SK-N-MC (cell line): Measurements from ENCODE around the gene FBXL13.
"Not testable (repeated sequence)": the region's sequence is repeated elsewhere in the genome, so short reads cannot be mapped to it uniquely, and the experiment has no call there.

ENCODE experiments used
- DNase-seq: peaks from one replicate; pipeline ENCODE4 v3.0.0-alpha.2; 2011; ENCODE audit warnings: low read depth, low spot score
- H3K27ac ChIP-seq: fragments of 200-600 bp; sonication (generic); 2 replicates; pipeline ENCODE4 v1.5.1; 2016; ENCODE audit warnings: mixed run types
- H3K36me3 ChIP-seq: fragments of 200-600 bp; sonication (generic); 2 replicates; pipeline ENCODE4 v1.6.1; 2017; ENCODE audit warnings: antibody characterized with exemption, low read length, mixed read lengths; ENCODE audit not compliant: insufficient read depth
- H3K4me3 ChIP-seq: fragments of 200-600 bp; sonication (generic); 2 replicates; pipeline ENCODE4 v1.5.1; 2016
- H3K9ac ChIP-seq: fragments of 200-600 bp; sonication (generic); 2 replicates; pipeline ENCODE4 v1.8.0; 2017; ENCODE audit warnings: mixed run types, mixed read lengths; ENCODE audit not compliant: insufficient read length
- H3K9me3 ChIP-seq: fragments of 200-600 bp; sonication (generic); 2 replicates; pipeline ENCODE4 v1.6.1; 2017; ENCODE audit warnings: low read depth, mild to moderate bottlenecking, antibody characterized with exemption, low read length, moderate library complexity, mixed read lengths
- EZH2 ChIP-seq: fragments of 200-600 bp; sonication (generic); IDR thresholded peaks from one replicate; pipeline ENCODE4 v1.6.1; 2017; ENCODE audit warnings: antibody characterized with exemption
- FOXP2 ChIP-seq: optimal IDR thresholded peaks from 2 replicates; pipeline ENCODE3; 2011; ENCODE audit warnings: mild to moderate bottlenecking, moderate library complexity; ENCODE audit not compliant: insufficient read depth; ENCODE audit errors: extremely low read length, control extremely low read depth
- POLR2AphosphoS5 ChIP-seq: IDR thresholded peaks from 2 replicates; pipeline ENCODE4 v1.6.1; 2012; ENCODE audit warnings: mild to moderate bottlenecking, low read depth, low read length, borderline replicate concordance

FBXL13 gene

DNA sequence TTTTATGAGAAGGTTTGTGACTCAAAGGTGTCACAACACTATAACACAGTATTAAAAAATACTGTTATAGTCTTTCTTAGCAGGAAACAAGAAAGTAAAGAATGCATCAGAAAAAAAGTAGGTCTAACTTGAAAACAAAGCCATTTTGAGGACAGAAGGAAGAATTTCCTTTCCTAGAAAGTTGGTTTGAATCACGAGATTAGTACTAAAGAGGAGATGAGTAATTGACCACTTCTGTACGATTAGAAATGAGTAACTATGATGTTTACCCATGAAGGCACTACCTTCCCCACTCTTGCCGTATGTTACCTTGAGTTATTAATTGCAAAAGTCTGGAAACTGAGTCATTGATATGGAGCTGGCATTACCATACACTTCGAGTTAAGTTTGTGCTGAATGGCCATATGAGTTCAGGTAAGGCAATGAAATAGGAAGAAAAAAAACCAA is 260.5 kb downstream of the FBXL13 start:
- no peak for TF ChIP-seq FOXP2
- no peak for TF ChIP-seq EZH2
- no peak for TF ChIP-seq POLR2AphosphoS5
- DNase-seq, result no peak
- Histone ChIP-seq H3K36me3 (no peaks in the 10 kb centered on the region), H3K27ac (no peak overlapping the region), H3K9me3 (no peaks in the 10 kb centered on the region), H3K4me3 (no peak overlapping the region), H3K9ac (no peak overlapping the region)

DNA sequence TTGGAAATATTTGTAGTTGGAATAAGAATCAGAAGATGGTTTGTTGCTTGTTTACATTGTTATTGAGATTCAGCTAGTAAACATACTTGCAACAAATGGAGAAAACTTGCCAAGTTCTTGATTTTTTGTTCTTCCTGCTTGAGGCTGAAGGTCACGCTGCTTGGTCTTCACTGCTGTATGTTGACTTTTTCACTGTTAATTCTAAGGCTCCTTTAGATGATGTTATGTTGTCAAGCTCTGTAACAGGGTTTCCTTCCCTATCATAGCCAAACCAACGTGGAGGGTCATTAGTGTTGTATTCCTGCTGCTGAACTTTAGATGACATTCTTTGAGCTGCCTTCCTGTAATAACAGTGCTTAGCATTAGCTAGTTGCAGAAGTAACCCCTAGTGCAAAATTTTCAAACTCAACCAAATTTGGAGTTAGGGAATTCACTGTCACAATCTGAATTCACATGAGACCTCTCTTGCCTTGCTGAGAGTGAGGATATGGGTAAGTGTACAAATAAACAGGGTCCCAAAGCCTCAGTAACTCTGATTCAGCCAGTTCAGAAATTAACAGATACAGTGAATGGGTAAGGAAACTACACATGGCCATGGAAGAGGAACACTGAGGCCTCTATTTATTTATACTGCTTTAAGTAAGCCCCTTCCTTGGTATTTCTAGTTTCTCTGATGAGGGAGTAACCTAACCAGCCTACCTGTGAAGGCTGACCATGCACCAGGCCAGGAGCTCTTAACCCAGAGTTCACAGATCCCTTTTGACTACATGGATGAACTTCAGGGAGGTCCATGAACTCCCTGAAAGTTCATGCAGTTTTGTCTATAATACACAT is 261.2 kb downstream of the FBXL13 start:
- no peaks in the 10 kb centered on the region for H3K9me3 ChIP-seq
- H3K4me3 ChIP-seq, result no peak overlapping the region
- DNase-seq, result no peak
- peaks cover 4% of the 10 kb centered on the region; the same call in 1 of the 2 replicates for H3K36me3 ChIP-seq
- TF ChIP-seq EZH2 (no peak), POLR2AphosphoS5 (no peak), FOXP2 (no peak)
- H3K27ac ChIP-seq, result no peak overlapping the region
- H3K9ac ChIP-seq, result no peak overlapping the region

DNA sequence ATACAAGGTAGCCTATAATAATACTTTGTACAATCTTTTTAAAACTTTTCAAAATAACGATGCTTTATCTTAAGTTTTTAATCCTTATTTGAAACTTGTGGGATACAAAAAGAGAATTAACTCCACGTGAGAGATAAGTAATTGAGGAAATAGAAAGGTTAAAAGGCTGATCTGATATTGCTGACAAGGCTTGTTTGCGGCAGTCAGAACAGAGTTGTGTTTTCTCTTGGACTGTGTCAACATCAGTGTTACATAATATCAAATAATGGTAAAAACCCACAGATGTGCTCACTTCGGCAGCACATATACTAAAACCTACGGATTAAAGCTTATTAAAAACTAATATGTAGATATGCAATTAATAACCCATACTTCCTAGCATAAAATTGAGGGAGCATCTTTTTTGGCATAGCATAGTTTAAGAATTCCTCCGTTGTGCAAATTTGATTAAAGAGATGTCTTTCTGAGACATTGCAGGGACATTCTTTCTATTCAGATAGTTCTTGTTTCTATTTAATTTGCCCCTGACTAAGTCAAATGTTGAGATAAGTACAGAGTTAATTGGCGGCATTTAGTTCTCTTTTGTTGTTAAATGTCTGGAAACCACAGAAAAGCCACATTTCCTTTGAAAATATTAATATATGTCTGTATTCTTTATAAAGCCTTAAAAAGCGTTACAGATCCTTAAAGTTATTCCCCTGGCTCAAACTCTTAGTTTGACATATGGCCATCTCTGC is 262.5 kb downstream of the FBXL13 start:
- TF ChIP-seq POLR2AphosphoS5 (peak; percentile 38; the same call in 1 of the 2 replicates), FOXP2 (no peak)
- peak; percentile 60 for DNase-seq
- Histone ChIP-seq H3K27ac (no peak overlapping the region), H3K4me3 (no peak overlapping the region), H3K9me3 (no peaks in the 10 kb centered on the region), H3K36me3 (peaks cover 4% of the 10 kb centered on the region; the same call in 1 of the 2 replicates), H3K9ac (no peak overlapping the region)

DNA sequence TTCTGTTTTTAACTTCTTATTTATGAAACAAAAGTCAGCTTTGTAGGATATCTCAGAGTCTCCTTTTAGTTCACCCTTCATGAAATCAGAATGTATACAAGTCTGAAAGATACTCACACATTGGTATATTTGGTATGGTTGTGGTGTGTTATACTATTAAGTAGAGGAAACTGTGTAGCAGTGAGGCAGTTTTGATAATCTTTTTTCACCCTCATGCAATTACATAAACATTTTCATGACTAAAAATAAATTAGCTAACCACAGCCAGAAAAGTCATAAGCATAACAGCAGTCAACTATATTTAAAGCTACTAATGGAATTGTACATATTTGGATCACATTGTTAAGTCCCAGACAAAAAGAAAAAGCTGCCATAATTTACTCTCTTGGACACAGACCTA is 263.7 kb downstream of the FBXL13 start:
- Histone ChIP-seq H3K9ac (no peak overlapping the region), H3K9me3 (no peaks in the 10 kb centered on the region), H3K36me3 (peaks cover 4% of the 10 kb centered on the region; the same call in 1 of the 2 replicates), H3K27ac (no peak overlapping the region), H3K4me3 (no peak overlapping the region)
- DNase-seq, result no peak
- TF ChIP-seq FOXP2 (no peak), EZH2 (no peak), POLR2AphosphoS5 (no peak)

DNA sequence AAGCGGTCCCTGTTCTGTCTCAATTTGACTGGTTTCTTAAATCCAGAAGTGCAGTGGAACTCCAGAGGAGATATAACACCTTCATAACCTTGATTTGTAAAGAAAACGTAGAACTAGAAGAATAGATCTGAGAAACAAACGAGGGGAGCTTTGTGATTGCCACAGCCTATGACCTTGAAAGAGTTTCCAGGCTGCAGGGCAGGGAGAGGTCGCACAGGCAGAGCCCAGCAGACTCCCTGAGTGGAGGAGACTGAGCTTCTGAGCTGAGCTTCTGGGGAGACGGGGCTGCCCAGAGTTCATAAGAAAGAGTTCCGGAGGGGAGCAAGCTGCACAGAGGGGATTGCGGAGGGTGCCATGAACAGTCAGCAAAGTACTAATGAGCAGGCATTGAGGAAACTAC is 268.0 kb downstream of the FBXL13 start:
- H3K27ac ChIP-seq, result no peak overlapping the region
- no peak overlapping the region for H3K4me3 ChIP-seq
- no peak for DNase-seq
- TF ChIP-seq EZH2, result no peak
- TF ChIP-seq FOXP2, result no peak
- no peak for TF ChIP-seq POLR2AphosphoS5
- no peak overlapping the region for H3K9ac ChIP-seq
- H3K36me3 ChIP-seq, result peaks cover 4% of the 10 kb centered on the region; the same call in 1 of the 2 replicates
- no peaks in the 10 kb centered on the region for H3K9me3 ChIP-seq

DNA sequence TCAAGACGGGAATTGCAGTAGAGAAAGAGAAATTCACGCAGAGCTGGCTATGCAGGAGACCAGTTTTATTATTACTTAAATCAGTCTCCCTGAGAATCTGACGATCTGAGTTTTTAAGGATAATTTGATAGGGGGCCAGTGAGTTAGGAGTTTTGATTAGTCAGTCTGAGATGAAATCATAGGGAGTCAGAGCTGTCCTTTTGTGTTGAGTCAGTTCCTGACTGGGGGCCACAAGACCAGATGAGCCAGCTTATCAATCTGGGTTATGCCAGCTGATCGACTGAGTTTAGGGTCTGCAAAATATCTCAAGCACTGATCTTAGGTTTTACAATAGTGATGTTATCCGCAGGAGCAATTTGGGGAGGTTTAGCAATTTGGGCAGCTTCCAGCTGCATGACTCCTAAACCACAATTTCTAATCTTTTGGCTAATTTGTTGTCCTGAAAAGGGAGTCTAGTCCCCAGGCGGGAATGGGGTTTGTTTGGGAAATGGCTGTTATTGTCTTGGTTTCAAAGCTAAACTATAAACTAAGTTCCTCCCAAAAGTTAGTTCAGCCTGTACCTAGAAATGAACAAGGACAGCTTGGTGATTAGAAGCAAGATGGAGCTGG is 278.5 kb downstream of the FBXL13 start:
- not testable (repeated sequence) for DNase-seq, H3K36me3 ChIP-seq, H3K9ac ChIP-seq, H3K27ac ChIP-seq, H3K9me3 ChIP-seq, H3K4me3 ChIP-seq

DNA sequence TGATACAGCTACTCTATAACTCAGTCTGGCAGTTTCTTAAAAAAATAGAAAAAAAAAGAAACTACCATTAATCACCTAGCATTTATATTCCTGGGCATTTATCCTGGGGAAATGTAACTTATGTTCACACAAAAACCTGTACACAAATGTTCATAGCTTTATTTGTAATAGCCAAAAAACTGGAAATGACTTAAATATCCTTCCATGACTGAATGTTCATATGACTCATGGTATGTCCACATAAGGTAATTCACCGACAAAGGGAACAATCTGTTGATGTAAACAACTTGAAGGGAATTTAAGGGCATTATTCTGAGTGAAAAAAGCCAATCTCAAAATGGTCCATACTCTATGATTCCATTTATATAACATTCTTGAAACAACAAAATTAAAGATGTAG is 280.0 kb downstream of the FBXL13 start:
- not testable (repeated sequence) for H3K9ac ChIP-seq, H3K27ac ChIP-seq, DNase-seq

DNA sequence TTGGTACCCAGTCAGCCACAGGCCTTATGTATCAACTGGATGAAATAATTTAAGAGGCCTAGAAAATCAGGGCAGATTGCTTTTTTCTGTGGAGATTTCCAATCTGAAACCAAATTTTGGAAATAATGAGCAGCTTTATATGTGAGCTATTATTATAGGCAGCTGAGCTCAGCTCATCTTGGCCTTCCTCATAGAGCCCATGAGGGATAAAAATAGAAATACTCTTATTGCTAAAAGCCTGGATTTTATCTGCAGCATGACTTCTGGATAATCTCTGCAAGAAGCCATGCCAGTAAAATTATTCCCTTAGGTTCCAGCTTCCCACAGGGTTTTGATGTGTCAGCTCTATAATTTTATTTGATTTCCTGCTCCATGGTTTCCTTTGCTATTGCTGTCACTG is 282.8 kb downstream of the FBXL13 start:
- H3K9me3 ChIP-seq, H3K36me3 ChIP-seq, H3K4me3 ChIP-seq, H3K27ac ChIP-seq, H3K9ac ChIP-seq, DNase-seq: not testable (repeated sequence)

More for the DNA sequence above, 280.0 kb downstream of the FBXL13 start:
- H3K4me3 ChIP-seq, H3K9me3 ChIP-seq, H3K36me3 ChIP-seq: not testable (repeated sequence)

DNA sequence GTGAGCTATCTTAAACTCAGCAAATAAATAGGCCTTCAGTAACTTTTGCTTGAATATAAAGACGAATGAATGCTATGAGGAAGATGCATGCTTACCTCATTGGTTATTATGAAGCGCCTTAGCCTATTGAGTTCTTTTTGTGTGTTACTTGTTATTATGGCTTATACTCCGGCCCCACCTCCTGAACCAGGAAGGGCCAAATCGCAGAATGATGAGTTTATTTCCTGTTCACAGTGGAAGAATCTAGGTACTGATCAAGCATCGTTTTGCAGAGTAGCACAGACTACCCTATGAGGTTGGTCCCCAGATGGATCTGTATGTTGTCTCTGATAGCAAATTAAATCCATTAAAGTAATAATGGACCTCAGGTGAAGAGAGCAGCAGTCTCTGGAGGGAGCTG is 283.2 kb downstream of the FBXL13 start:
- not testable (repeated sequence) for H3K36me3 ChIP-seq, DNase-seq, H3K4me3 ChIP-seq, H3K9ac ChIP-seq, H3K9me3 ChIP-seq, H3K27ac ChIP-seq

DNA sequence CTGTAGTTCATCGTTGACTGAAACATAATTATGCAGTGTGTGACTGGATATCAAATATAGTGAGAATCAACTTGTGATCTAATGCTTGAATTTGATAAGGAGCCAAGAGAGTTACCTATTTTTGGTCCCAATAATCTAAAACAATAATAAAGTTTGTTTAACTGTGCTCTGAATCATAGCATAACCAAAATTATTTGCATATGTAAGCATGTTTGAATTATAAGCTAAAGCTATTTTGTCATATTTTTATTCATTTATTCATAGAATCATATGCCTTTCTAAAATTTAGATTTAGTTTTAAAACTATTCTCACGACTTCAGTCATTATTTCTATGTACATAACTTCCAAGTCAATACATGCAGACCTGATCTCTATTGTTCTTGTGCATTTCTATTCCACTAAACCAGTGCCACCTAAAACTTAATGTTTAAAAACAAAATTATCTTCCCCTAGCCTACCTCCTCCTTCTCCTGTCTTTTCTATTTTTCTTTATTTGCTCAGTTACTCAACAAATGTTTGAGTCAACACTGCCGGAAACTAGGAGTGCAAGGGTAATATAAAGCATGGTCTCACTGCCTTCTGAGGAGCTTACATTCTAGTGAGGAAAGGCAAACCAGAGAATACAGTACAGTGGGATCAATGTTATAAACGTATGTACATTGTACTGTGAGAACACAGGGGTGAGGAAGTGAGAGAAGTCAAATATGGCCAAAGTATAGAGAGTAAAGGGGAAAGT is 284.1 kb downstream of the FBXL13 start:
- H3K9me3 ChIP-seq, DNase-seq, H3K27ac ChIP-seq, H3K9ac ChIP-seq, H3K4me3 ChIP-seq, H3K36me3 ChIP-seq: not testable (repeated sequence)

DNA sequence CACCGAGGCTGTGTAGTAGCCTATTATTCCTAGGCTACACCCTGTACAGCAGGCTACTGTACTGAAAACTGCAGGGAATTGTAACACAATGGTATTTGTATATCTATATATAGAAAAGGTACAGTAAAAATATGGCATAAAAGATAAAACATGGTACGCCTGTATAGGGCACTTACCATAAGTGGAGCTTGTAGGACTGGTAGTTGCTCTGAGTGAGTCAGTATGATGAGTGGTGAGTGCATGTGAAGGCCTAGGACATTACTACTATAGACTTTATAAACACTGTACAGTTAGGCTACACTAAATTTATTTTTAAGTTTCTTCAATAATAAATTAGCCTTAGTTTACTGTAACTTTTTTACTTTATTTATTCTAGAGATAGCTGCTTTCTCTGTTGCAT is 285.8 kb downstream of the FBXL13 start:
- H3K9ac ChIP-seq, H3K9me3 ChIP-seq, H3K4me3 ChIP-seq, H3K36me3 ChIP-seq, H3K27ac ChIP-seq, DNase-seq: not testable (repeated sequence)

DNA sequence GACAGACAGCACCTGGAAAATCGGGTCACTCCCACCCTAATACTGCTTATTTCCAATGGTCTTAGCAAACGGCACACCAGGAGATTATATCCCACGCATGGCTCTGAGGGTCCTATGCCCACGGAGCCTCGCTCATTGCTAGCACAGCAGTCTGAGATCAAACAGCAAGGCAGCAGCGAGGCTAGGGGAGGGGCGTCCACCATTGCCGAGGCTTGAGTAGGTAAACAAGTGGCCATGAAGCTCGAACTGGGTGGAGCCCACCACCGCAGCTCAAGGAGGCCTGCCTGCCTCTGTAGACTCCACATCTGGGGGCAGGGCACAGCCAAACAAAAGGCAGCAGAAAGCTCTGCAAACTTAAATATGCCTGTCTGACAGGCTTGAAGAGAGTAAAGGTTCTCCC is 293.7 kb downstream of the FBXL13 start:
- H3K27ac ChIP-seq, H3K4me3 ChIP-seq, DNase-seq, H3K36me3 ChIP-seq, H3K9me3 ChIP-seq, H3K9ac ChIP-seq: not testable (repeated sequence)
